ENCODE data around the gene GPR150.

GPR150 gene

GRCh38 chr5:95655575-95655974 is 35.7 kb downstream of the GPR150 start:
- Histone ChIP-seq H3K4me3 (ENCODE audit: low read depth in 1 of 2, low read length in 2 of 2) (no peak overlapping the region), H3K9ac (ENCODE audit: low read length) (no peak overlapping the region), H3K4me1 (ENCODE audit: insufficient read depth, low read length) (no peaks in the 10 kb centered on the region)

GRCh38 chr5:95660060-95660459 is 40.2 kb downstream of the GPR150 start:
- no peak overlapping the region for H3K4me3 ChIP-seq (ENCODE audit: low read depth in 1 of 2, low read length in 2 of 2)
- H3K9ac ChIP-seq (ENCODE audit: low read length) = no peak overlapping the region
- no peaks in the 10 kb centered on the region for H3K27me3 ChIP-seq (ENCODE audit: control insufficient read depth in 1 of 2, insufficient read depth in 2 of 2, low read length in 2 of 2)
- H3K4me1 ChIP-seq (ENCODE audit: insufficient read depth, low read length) = peaks cover 8% of the 10 kb centered on the region
- H3K9me3 ChIP-seq (ENCODE audit: low read length) = no peaks in the 10 kb centered on the region
- H3K27ac ChIP-seq (ENCODE audit: low read depth, low read length) = no peak overlapping the region
- no peaks in the 10 kb centered on the region for H3K36me3 ChIP-seq (ENCODE audit: insufficient read depth, low read length)

More at GRCh38 chr5:95655575-95655974, 35.7 kb downstream of the GPR150 start:
- Histone ChIP-seq H3K27me3 (ENCODE audit: control insufficient read depth in 1 of 2, insufficient read depth in 2 of 2, low read length in 2 of 2) (no peaks in the 10 kb centered on the region), H3K27ac (ENCODE audit: low read depth, low read length) (no peak overlapping the region), H3K9me3 (ENCODE audit: low read length) (no peaks in the 10 kb centered on the region), H3K36me3 (ENCODE audit: insufficient read depth, low read length) (no peaks in the 10 kb centered on the region)

GRCh38 chr5:95662946-95663345 is 43.1 kb downstream of the GPR150 start:
- H3K9me3 ChIP-seq (ENCODE audit: low read length) = no peaks in the 10 kb centered on the region
- no peaks in the 10 kb centered on the region for H3K27me3 ChIP-seq (ENCODE audit: control insufficient read depth in 1 of 2, insufficient read depth in 2 of 2, low read length in 2 of 2)
- no peak overlapping the region for H3K9ac ChIP-seq (ENCODE audit: low read length)
- H3K27ac ChIP-seq (ENCODE audit: low read depth, low read length) = no peak overlapping the region
- no peaks in the 10 kb centered on the region for H3K36me3 ChIP-seq (ENCODE audit: insufficient read depth, low read length)
- H3K4me3 ChIP-seq (ENCODE audit: low read depth in 1 of 2, low read length in 2 of 2) = no peak overlapping the region
- peaks cover 8% of the 10 kb centered on the region for H3K4me1 ChIP-seq (ENCODE audit: insufficient read depth, low read length)

GRCh38 chr5:95664204-95664786 is 44.4 kb downstream of the GPR150 start:
- Histone ChIP-seq H3K27ac (ENCODE audit: low read depth, low read length) (no peak overlapping the region), H3K9ac (ENCODE audit: low read length) (peak overlapping the region; percentile 47), H3K36me3 (ENCODE audit: insufficient read depth, low read length) (no peaks in the 10 kb centered on the region), H3K4me3 (ENCODE audit: low read depth in 1 of 2, low read length in 2 of 2) (no peak overlapping the region), H3K27me3 (ENCODE audit: control insufficient read depth in 1 of 2, insufficient read depth in 2 of 2, low read length in 2 of 2) (no peaks in the 10 kb centered on the region), H3K4me1 (ENCODE audit: insufficient read depth, low read length) (peaks cover 15% of the 10 kb centered on the region), H3K9me3 (ENCODE audit: low read length) (no peaks in the 10 kb centered on the region)

- Histone ChIP-seq H3K4me3 (ENCODE audit: low read depth in 1 of 2, low read length in 2 of 2) (no peak overlapping the region), H3K4me1 (ENCODE audit: insufficient read depth, low read length) (peaks cover 29% of the 10 kb centered on the region), H3K9ac (ENCODE audit: low read length) (no peak overlapping the region), H3K27ac (ENCODE audit: low read depth, low read length) (no peak overlapping the region), H3K27me3 (ENCODE audit: control insufficient read depth in 1 of 2, insufficient read depth in 2 of 2, low read length in 2 of 2) (no peaks in the 10 kb centered on the region), H3K36me3 (ENCODE audit: insufficient read depth, low read length) (no peaks in the 10 kb centered on the region), H3K9me3 (ENCODE audit: low read length) (no peaks in the 10 kb centered on the region)
Measured at GRCh38 chr5:95667061-95667618, 47.3 kb downstream of the GPR150 start.

GRCh38 chr5:95667678-95668077 is 47.8 kb downstream of the GPR150 start:
- Histone ChIP-seq H3K9ac (ENCODE audit: low read length) (no peak overlapping the region), H3K4me3 (ENCODE audit: low read depth in 1 of 2, low read length in 2 of 2) (no peak overlapping the region)

GRCh38 chr5:95668216-95668615 is 48.3 kb downstream of the GPR150 start:
- Histone ChIP-seq H3K36me3 (ENCODE audit: insufficient read depth, low read length) (no peaks in the 10 kb centered on the region), H3K4me1 (ENCODE audit: insufficient read depth, low read length) (peaks cover 29% of the 10 kb centered on the region), H3K27me3 (ENCODE audit: control insufficient read depth in 1 of 2, insufficient read depth in 2 of 2, low read length in 2 of 2) (no peaks in the 10 kb centered on the region), H3K27ac (ENCODE audit: low read depth, low read length) (no peak overlapping the region), H3K9ac (ENCODE audit: low read length) (no peak overlapping the region), H3K4me3 (ENCODE audit: low read depth in 1 of 2, low read length in 2 of 2) (no peak overlapping the region), H3K9me3 (ENCODE audit: low read length) (no peaks in the 10 kb centered on the region)

More at GRCh38 chr5:95667678-95668077, 47.8 kb downstream of the GPR150 start:
- Histone ChIP-seq H3K36me3 (ENCODE audit: insufficient read depth, low read length) (no peaks in the 10 kb centered on the region), H3K27me3 (ENCODE audit: control insufficient read depth in 1 of 2, insufficient read depth in 2 of 2, low read length in 2 of 2) (no peaks in the 10 kb centered on the region), H3K27ac (ENCODE audit: low read depth, low read length) (no peak overlapping the region), H3K9me3 (ENCODE audit: low read length) (no peaks in the 10 kb centered on the region), H3K4me1 (ENCODE audit: insufficient read depth, low read length) (peaks cover 29% of the 10 kb centered on the region)

GRCh38 chr5:95668728-95669127 is 48.8 kb downstream of the GPR150 start:
- no peaks in the 10 kb centered on the region for H3K36me3 ChIP-seq (ENCODE audit: insufficient read depth, low read length)
- H3K9ac ChIP-seq (ENCODE audit: low read length) = no peak overlapping the region
- H3K9me3 ChIP-seq (ENCODE audit: low read length) = no peaks in the 10 kb centered on the region
- no peak overlapping the region for H3K4me3 ChIP-seq (ENCODE audit: low read depth in 1 of 2, low read length in 2 of 2)
- H3K27me3 ChIP-seq (ENCODE audit: control insufficient read depth in 1 of 2, insufficient read depth in 2 of 2, low read length in 2 of 2) = no peaks in the 10 kb centered on the region
- H3K4me1 ChIP-seq (ENCODE audit: insufficient read depth, low read length) = peaks cover 29% of the 10 kb centered on the region
- H3K27ac ChIP-seq (ENCODE audit: low read depth, low read length) = peak overlapping the region; percentile 89

- peaks cover 21% of the 10 kb centered on the region for H3K4me1 ChIP-seq (ENCODE audit: insufficient read depth, low read length)
- H3K27me3 ChIP-seq (ENCODE audit: control insufficient read depth in 1 of 2, insufficient read depth in 2 of 2, low read length in 2 of 2) = no peaks in the 10 kb centered on the region
- H3K9me3 ChIP-seq (ENCODE audit: low read length) = no peaks in the 10 kb centered on the region
- no peaks in the 10 kb centered on the region for H3K36me3 ChIP-seq (ENCODE audit: insufficient read depth, low read length)
- H3K9ac ChIP-seq (ENCODE audit: low read length) = no peak overlapping the region
- no peak overlapping the region for H3K4me3 ChIP-seq (ENCODE audit: low read depth in 1 of 2, low read length in 2 of 2)
- peak overlapping the region; percentile 89 for H3K27ac ChIP-seq (ENCODE audit: low read depth, low read length)
Measured at GRCh38 chr5:95669540-95669939, 49.7 kb downstream of the GPR150 start.

- H3K27ac ChIP-seq (ENCODE audit: low read depth, low read length) = peak overlapping the region; percentile 70
- H3K4me1 ChIP-seq (ENCODE audit: insufficient read depth, low read length) = peaks cover 20% of the 10 kb centered on the region
- H3K9ac ChIP-seq (ENCODE audit: low read length) = no peak overlapping the region
- no peaks in the 10 kb centered on the region for H3K9me3 ChIP-seq (ENCODE audit: low read length)
- H3K4me3 ChIP-seq (ENCODE audit: low read depth in 1 of 2, low read length in 2 of 2) = no peak overlapping the region
- H3K36me3 ChIP-seq (ENCODE audit: insufficient read depth, low read length) = no peaks in the 10 kb centered on the region
- H3K27me3 ChIP-seq (ENCODE audit: control insufficient read depth in 1 of 2, insufficient read depth in 2 of 2, low read length in 2 of 2) = no peaks in the 10 kb centered on the region
Measured at GRCh38 chr5:95669985-95670384, 50.1 kb downstream of the GPR150 start.

- Histone ChIP-seq H3K9ac (ENCODE audit: low read length) (no peak overlapping the region), H3K9me3 (ENCODE audit: low read length) (no peaks in the 10 kb centered on the region), H3K4me3 (ENCODE audit: low read depth in 1 of 2, low read length in 2 of 2) (no peak overlapping the region), H3K27ac (ENCODE audit: low read depth, low read length) (peak overlapping the region; percentile 70), H3K36me3 (ENCODE audit: insufficient read depth, low read length) (no peaks in the 10 kb centered on the region), H3K4me1 (ENCODE audit: insufficient read depth, low read length) (peaks cover 20% of the 10 kb centered on the region), H3K27me3 (ENCODE audit: control insufficient read depth in 1 of 2, insufficient read depth in 2 of 2, low read length in 2 of 2) (no peaks in the 10 kb centered on the region)
Measured at GRCh38 chr5:95670568-95670967, 50.7 kb downstream of the GPR150 start.

All from muscle layer of colon (tissue), 2 donors.